Trophoblast cell (in vitro differentiated cells and primary cell): ENCODE results near the gene COL2A1.

ENCODE experiments used
- DNase-seq, 2 donors: peaks; one replicate each; pipeline ENCODE4 v3.0.0-alpha.2; 2016
- H2AFZ ChIP-seq: 2 replicates; pipeline ENCODE4 v1.6.1; 2013; ENCODE audit warnings: low read length, moderate library complexity, mild to moderate bottlenecking; ENCODE audit not compliant: insufficient read depth, poor library complexity
- H2AK5ac ChIP-seq: 2 replicates; pipeline ENCODE4 v1.6.1; 2013; ENCODE audit warnings: mild to moderate bottlenecking, low read length
- H2BK120ac ChIP-seq: 2 replicates; pipeline ENCODE4 v1.6.1; 2013; ENCODE audit warnings: low read length, mild to moderate bottlenecking, moderate library complexity; ENCODE audit not compliant: insufficient read depth, poor library complexity
- H2BK12ac ChIP-seq: 2 replicates; pipeline ENCODE4 v1.6.1; 2013; ENCODE audit warnings: mild to moderate bottlenecking, low read length, moderate library complexity
- H2BK5ac ChIP-seq: 2 replicates; pipeline ENCODE4 v1.6.1; 2013; ENCODE audit warnings: low read length, low read depth, moderate library complexity, mild to moderate bottlenecking; ENCODE audit not compliant: poor library complexity
- H3K14ac ChIP-seq: 2 replicates; pipeline ENCODE4 v1.6.1; 2013; ENCODE audit warnings: mild to moderate bottlenecking, low read length
- H3K18ac ChIP-seq: 2 replicates; pipeline ENCODE4 v1.6.1; 2013; ENCODE audit warnings: mild to moderate bottlenecking, low read length
- H3K23ac ChIP-seq: 2 replicates; pipeline ENCODE4 v1.6.1; 2013; ENCODE audit warnings: low read length
- H3K27ac ChIP-seq: 2 replicates; pipeline ENCODE4 v1.5.1; 2013; ENCODE audit warnings: low read depth, mild to moderate bottlenecking, inconsistent platforms, low read length, moderate library complexity
- H3K27me3 ChIP-seq: 2 replicates; pipeline ENCODE4 v1.6.1; 2013; ENCODE audit warnings: inconsistent platforms, mild to moderate bottlenecking, low read length, moderate library complexity; ENCODE audit not compliant: insufficient read depth
- H3K36me3 ChIP-seq, 2 experiments: 1 replicate in 1 of 2; 2 replicates in 1 of 2; pipeline ENCODE4 v1.6.1; 2013; ENCODE audit warnings: low read length in 2 of 2, mild to moderate bottlenecking in 2 of 2, moderate library complexity in 1 of 2; ENCODE audit not compliant: insufficient read depth in 2 of 2, control insufficient read depth in 1 of 2
- H3K4ac ChIP-seq: 2 replicates; pipeline ENCODE4 v1.6.1; 2013; ENCODE audit warnings: low read depth, mild to moderate bottlenecking, low read length, moderate library complexity
- H3K4me1 ChIP-seq, 2 experiments: 1 replicate in 1 of 2; 2 replicates in 1 of 2; pipeline ENCODE4 v1.6.1; 2013; ENCODE audit warnings: low read length in 2 of 2, mild to moderate bottlenecking in 2 of 2, moderate library complexity in 1 of 2; ENCODE audit not compliant: insufficient read depth in 2 of 2, control insufficient read depth in 1 of 2
- H3K4me2 ChIP-seq: 2 replicates; pipeline ENCODE4 v1.6.1; 2013; ENCODE audit warnings: inconsistent platforms, mild to moderate bottlenecking, low read length, moderate library complexity
- H3K4me3 ChIP-seq: 2 replicates; pipeline ENCODE4 v1.5.1; 2013; ENCODE audit warnings: mild to moderate bottlenecking, low read depth, low read length, inconsistent platforms
- H3K79me1 ChIP-seq: one replicate; pipeline ENCODE4 v1.6.1; 2013; ENCODE audit warnings: low read length
- H3K79me2 ChIP-seq: 2 replicates; pipeline ENCODE4 v1.6.1; 2013; ENCODE audit warnings: low read length, mild to moderate bottlenecking; ENCODE audit not compliant: control insufficient read depth, insufficient read depth, poor library complexity
- H3K9ac ChIP-seq: 2 replicates; pipeline ENCODE4 v1.6.1; 2013; ENCODE audit warnings: mild to moderate bottlenecking, low read length
- H3K9me3 ChIP-seq: 2 replicates; pipeline ENCODE4 v1.6.1; 2013; ENCODE audit warnings: low read depth, mild to moderate bottlenecking, control low read depth, inconsistent platforms, low read length; ENCODE audit not compliant: insufficient read depth
- H4K12ac ChIP-seq: 2 replicates; pipeline ENCODE4 v1.6.1; 2013; ENCODE audit warnings: low read depth, mild to moderate bottlenecking, low read length, moderate library complexity
- H4K8ac ChIP-seq: 2 replicates; pipeline ENCODE4 v1.6.1; 2013; ENCODE audit warnings: low read depth, mild to moderate bottlenecking, low read length, moderate library complexity
- H4K91ac ChIP-seq: one replicate; pipeline ENCODE4 v1.6.1; 2013; ENCODE audit warnings: low read depth, mild to moderate bottlenecking, low read length, moderate library complexity
- WGBS: extraction: QIAGEN DNeasy Blood & Tissue Kit; methylation state at CpG from one replicate; pipeline ENCODE4 v1.1.7; 2013; ENCODE audit warnings: missing lambda C conversion rate; ENCODE audit not compliant: insufficient read length, insufficient coverage; ENCODE audit errors: extremely low coverage; 5-methylcytosine and 5-hydroxymethylcytosine counted together

COL2A1 gene

GRCh38 chr12:48026060-48026827 is 22.0 kb upstream of the COL2A1 start:
- Histone ChIP-seq H4K8ac (peak overlapping the region; percentile 12), H4K12ac (no peak overlapping the region), H3K14ac (peak overlapping the region; percentile 22), H3K79me2 (peaks cover 4% of the 10 kb centered on the region), H3K4me2 (no peak overlapping the region), H2AK5ac (peak overlapping the region; percentile 74), H2BK5ac (peak overlapping the region; percentile 83), H2BK12ac (peak overlapping the region; percentile 87), H3K4me3 (no peak overlapping the region), H3K23ac (no peak overlapping the region), H3K18ac (peak overlapping the region; percentile 83), H3K9me3 (no peaks in the 10 kb centered on the region), H3K36me3 (no peaks in the 10 kb centered on the region), H3K27me3 (no peaks in the 10 kb centered on the region), H3K27ac (peak overlapping the region; percentile 82), H3K4ac (peak overlapping the region; percentile 10), H2BK120ac (peak overlapping the region; percentile 83), H3K9ac (no peak overlapping the region), H2AFZ (no peak overlapping the region), H4K91ac (peak overlapping the region; percentile 82), H3K79me1 (peaks cover 41% of the 10 kb centered on the region), H3K4me1 (peaks cover 47 to 61% of the 10 kb centered on the region in 2 experiments)
- no CpG with 5 or more reads among the region's 7 CpGs for WGBS
- no peak for DNase-seq

DNA sequence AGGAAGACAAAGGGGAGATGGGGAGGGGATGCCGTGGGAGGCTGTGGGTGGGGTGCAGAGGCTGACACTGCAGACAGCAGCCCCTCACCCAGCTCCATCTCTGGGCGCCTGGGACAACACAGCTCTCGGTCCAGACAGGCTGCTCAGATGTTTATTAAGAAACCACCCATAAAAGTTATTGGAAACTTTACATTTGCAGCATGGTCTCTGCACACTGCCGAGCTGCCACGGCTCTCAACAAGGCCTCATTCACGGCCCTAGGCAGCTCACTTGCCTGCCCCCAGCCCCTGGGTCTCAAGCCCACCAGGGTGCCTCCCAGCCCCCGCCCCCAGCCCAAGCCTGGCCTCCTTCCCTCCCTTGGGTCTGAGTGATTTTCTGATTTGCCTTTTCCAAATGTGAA is 21.0 kb upstream of the COL2A1 start:
- Histone ChIP-seq H3K4ac (no peak overlapping the region), H3K4me3 (no peak overlapping the region), H3K79me1 (peaks cover 40% of the 10 kb centered on the region), H2BK12ac (no peak overlapping the region), H3K9ac (no peak overlapping the region), H3K36me3 (no peaks in the 10 kb centered on the region), H4K91ac (peak overlapping the region; percentile 25), H4K12ac (no peak overlapping the region), H2AFZ (no peak overlapping the region), H2BK5ac (peak overlapping the region; percentile 8), H3K27me3 (no peaks in the 10 kb centered on the region), H4K8ac (no peak overlapping the region), H3K9me3 (no peaks in the 10 kb centered on the region), H3K23ac (no peak overlapping the region), H2BK120ac (no peak overlapping the region), H3K79me2 (peaks cover 4% of the 10 kb centered on the region), H3K4me2 (no peak overlapping the region), H3K18ac (no peak overlapping the region), H3K4me1 (peaks cover 46 to 57% of the 10 kb centered on the region in 2 experiments), H3K27ac (no peak overlapping the region), H3K14ac (no peak overlapping the region), H2AK5ac (no peak overlapping the region)
- DNase-seq: no peak
- WGBS: no CpG with 5 or more reads among the region's 7 CpGs

DNA sequence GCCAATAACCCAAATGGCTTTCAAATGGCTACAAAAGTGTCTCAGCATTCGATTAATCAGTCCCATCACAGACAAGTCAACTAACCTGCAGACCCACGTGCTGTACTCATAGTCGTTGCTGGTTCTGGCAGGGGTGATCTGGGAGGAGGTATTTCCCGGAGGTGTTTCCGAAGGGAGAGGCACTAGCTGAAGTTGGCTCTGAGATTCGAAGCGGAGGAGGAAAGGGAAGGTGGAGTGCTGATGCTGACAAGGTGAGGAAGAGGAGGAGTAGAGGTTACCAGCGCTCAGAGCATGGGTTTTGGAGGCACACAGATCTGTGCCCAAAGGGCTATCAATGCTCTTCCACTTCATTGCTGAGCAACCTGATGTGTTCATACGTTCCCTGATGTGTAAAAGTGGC is 20.5 kb upstream of the COL2A1 start:
- DNase-seq: no peak
- Histone ChIP-seq H3K79me2 (peaks cover 4% of the 10 kb centered on the region), H3K4me2 (no peak overlapping the region), H3K27me3 (no peaks in the 10 kb centered on the region), H3K18ac (no peak overlapping the region), H2BK120ac (peak overlapping the region; percentile 15), H2AK5ac (peak overlapping the region; percentile 18), H3K9me3 (no peaks in the 10 kb centered on the region), H3K14ac (no peak overlapping the region), H3K27ac (no peak overlapping the region), H3K9ac (no peak overlapping the region), H4K8ac (no peak overlapping the region), H3K4ac (no peak overlapping the region), H2BK12ac (peak overlapping the region; percentile 67), H4K12ac (no peak overlapping the region), H3K79me1 (peaks cover 36% of the 10 kb centered on the region), H2BK5ac (peak overlapping the region; percentile 58), H3K4me1 (peaks cover 41 to 51% of the 10 kb centered on the region in 2 experiments), H2AFZ (no peak overlapping the region), H3K23ac (no peak overlapping the region), H3K4me3 (no peak overlapping the region), H3K36me3 (no peaks in the 10 kb centered on the region), H4K91ac (no peak overlapping the region)
- no CpG with 5 or more reads among the region's 9 CpGs for WGBS

DNA sequence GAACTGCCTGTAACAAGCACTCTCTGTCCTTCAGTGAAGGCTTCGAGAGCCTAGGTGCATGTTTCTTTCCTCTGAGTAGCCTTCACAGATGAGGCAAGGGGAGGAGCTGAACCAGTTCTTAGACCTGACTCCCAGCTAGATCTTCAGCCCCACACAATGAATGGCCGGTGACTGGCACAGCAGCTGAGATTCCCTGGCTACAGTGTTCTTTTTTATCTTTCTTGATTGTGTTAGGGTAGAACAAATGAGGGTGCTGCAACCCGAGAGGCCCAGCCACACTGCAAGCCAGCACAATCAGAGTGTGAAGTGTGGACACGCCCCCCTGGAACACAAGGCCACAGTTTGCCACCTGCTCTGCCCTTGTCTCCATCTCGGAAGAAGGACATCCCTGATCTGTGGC is 19.1 kb upstream of the COL2A1 start:
- H3K27ac ChIP-seq: no peak overlapping the region
- DNase-seq: no peak
- no peak overlapping the region for H2BK5ac ChIP-seq
- no peak overlapping the region for H3K4me3 ChIP-seq
- H3K27me3 ChIP-seq: peaks cover 1% of the 10 kb centered on the region
- no peak overlapping the region for H3K14ac ChIP-seq
- no peaks in the 10 kb centered on the region for H3K9me3 ChIP-seq
- no peak overlapping the region for H4K8ac ChIP-seq
- H3K36me3 ChIP-seq: no peaks in the 10 kb centered on the region
- H3K79me1 ChIP-seq: peaks cover 25% of the 10 kb centered on the region
- no peak overlapping the region for H4K12ac ChIP-seq
- H3K18ac ChIP-seq: no peak overlapping the region
- H4K91ac ChIP-seq: no peak overlapping the region
- H3K4me2 ChIP-seq: no peak overlapping the region
- peaks cover 4% of the 10 kb centered on the region for H3K79me2 ChIP-seq
- H3K4me1 ChIP-seq: peaks cover 33 to 38% of the 10 kb centered on the region in 2 experiments
- H2BK120ac ChIP-seq: peak overlapping the region; percentile 26
- no peak overlapping the region for H2AK5ac ChIP-seq
- H2AFZ ChIP-seq: no peak overlapping the region
- H2BK12ac ChIP-seq: peak overlapping the region; percentile 24
- no peak overlapping the region for H3K4ac ChIP-seq
- WGBS: no CpG with 5 or more reads among the region's 5 CpGs
- no peak overlapping the region for H3K9ac ChIP-seq
- H3K23ac ChIP-seq: no peak overlapping the region
